Effector CD4-positive, alpha-beta T cell (primary cell): ENCODE results near the gene ZNF33A.
"Not testable (repeated sequence)": the region's sequence is repeated elsewhere in the genome, so short reads cannot be mapped to it uniquely, and the experiment has no call there.

Experiments used
- DNase-seq: peaks from one replicate; pipeline ENCODE4 v3.0.0-alpha.2; 2020
- total RNA-seq: gene quantifications from one replicate; lab custom pipeline; 2026; lab: John Stamatoyannopoulos, UW

The ZNF33A gene
- total RNA-seq, result 70.4 reads per million, percentile 75 among the genes with 10 or more reads in this experiment

GRCh38 chr10:38010119-38010903, at the start of gene ZNF33A:
Gene ZNF33A, plus strand, starts transcription at chr10:38010675. Its CDS starts 1,667 bp downstream, at chr10:38012342.
- DNase-seq, result peak; percentile 91

DNA sequence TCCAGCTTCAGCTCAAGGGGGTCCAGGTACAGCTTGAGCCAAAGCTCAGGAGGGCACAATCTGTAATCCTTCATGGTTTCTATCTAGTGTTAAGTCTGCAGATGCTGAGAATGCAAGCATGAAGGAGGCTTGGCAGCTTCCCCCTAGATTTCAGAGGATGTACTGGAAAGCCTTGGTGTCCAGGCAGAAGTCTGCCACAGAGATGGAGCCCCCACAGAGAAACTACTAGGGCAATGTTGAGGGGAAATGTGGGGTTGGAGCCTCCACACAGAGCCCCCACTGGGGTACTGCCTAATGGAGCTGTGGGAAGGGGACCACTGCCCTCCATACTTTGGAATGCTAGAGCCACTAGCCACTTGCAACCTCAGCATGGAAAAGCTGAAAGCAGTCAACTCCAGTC, 45.5 kb upstream of the ZNF33A start:
- DNase-seq, result no peak

DNA sequence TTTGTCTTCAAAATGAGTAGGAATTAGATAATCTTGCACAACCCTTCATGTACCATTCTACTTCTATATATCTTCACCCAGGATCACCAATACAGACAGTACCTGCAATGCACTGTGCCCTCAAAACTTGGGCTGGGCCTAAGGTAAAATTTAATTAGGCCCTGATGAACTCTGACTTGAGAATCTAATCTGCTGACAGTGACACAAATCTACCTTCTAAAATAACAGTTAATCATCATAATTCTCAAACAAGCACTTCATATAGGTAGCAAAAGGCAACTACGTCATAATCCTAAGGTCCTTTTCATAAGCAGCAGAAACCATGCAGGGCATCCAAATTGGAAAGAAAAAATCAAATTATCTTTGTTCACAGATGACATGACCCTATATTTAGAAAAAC, 38.1 kb upstream of the ZNF33A start:
- no peak for DNase-seq

DNA sequence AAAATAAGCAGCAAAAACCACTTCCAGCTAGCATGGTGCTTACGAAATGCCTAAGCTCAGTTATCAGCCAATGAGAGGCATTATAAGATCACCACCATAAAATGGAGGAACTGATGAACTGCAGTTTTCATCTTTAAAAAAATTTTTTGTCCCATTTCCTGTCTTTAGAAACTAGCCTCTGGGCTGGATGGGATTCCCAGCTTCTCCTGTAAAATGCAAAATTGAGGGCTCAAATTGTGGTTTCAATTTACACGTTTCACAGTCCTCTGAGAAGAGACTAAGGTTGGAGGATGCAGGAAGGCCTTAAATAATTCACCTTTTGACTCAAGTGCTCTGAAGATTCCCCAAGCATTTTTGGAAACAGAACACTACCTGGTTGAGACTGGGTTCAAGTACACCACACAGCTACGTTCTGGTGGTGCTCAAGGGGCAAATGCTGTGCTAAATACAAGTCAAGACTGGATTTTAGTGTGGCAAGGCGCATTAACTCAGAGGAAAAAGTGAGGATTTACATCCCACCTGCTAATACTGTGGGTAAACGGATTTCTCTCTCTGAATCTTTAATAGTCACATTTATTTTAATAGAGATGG, 35.0 kb upstream of the ZNF33A start:
- no peak for DNase-seq

GRCh38 chr10:37976091-37976879, 34.2 kb upstream of the ZNF33A start, which contains the start of gene ZNF25:
Gene ZNF25, minus strand, starts transcription at chr10:37976647. Its CDS starts 4,925 bp downstream, at chr10:37971722.
- peak; percentile 97 for DNase-seq

GRCh38 chr10:37976880-37977203, 33.6 kb upstream of the ZNF33A start:
- no peak for DNase-seq

DNA sequence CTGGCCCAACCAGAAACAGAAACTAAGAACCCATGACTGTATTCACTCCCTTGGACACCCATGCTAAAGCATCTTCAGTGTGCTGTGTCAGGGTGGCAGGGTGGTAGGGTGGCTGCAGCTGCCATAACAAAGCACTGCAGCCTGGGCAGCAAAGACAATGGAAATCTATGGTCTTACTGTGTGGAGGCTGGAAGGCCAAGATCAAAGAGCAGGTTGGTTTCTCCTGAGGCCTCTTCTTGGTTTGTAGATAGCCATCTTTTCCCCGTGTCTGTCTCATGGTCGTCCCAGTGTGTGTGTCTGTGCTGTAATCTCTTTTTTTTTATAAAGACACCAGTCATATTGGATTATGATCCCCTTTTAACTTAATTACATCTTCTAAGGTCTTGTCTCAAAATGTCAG, 18.8 kb upstream of the ZNF33A start:
- DNase-seq, result no peak

DNA sequence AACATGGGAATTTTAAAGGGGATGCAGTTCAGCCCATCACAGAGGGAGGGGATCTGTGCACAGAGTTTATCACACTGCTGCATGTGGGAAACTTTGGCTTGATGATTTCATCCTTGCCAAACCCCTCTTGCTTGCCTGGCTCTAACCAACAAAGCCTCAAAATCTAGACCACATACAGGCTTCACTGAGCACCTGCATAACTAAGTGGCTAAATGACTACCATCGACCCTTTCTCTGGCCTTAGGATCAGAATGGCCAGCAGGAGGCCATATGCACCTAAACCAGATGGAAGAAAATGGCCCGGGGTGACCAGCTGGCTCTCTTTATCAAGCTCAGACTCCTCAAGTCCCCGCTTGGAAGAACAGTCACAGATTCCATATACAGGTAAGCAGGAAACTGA, 18.4 kb upstream of the ZNF33A start:
- no peak for DNase-seq

- not testable (repeated sequence) for DNase-seq
Observed at GRCh38 chr10:37998920-37999319, 11.6 kb upstream of the ZNF33A start.

- DNase-seq, result not testable (repeated sequence)
Observed at GRCh38 chr10:38000474-38000873, 10.0 kb upstream of the ZNF33A start.

- no peak for DNase-seq
Observed at GRCh38 chr10:38003026-38003425, 7.4 kb upstream of the ZNF33A start.

- no peak for DNase-seq
Observed at GRCh38 chr10:38003588-38003987, 6.9 kb upstream of the ZNF33A start.

DNA sequence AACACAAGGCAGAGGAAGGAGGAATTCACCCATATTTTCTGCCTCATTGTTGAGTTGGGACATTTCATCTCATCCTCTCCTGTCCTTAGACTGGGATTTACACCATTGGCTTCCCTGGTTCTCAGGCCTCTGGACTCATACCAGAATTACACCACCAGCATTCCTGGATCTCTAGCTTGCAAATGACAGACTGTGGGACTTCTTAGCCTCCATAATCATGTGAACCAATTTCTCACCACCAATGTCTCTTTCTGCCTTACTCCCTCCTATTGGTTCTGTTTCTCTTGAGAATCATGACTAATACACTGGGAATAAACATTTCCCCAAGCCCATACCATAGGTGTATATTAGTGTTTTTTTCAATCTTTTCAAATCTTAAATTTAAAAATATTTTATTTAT, 2.9 kb upstream of the ZNF33A start:
- no peak for DNase-seq

GRCh38 chr10:38007991-38008390, 2.5 kb upstream of the ZNF33A start:
- no peak for DNase-seq

GRCh38 chr10:38016354-38016753, 5.9 kb downstream of the ZNF33A start:
- DNase-seq, result no peak

- DNase-seq, result not testable (repeated sequence)
Observed at GRCh38 chr10:38019124-38019523, 8.6 kb downstream of the ZNF33A start.

GRCh38 chr10:38025283-38025682, 14.8 kb downstream of the ZNF33A start:
- DNase-seq, result no peak

DNA sequence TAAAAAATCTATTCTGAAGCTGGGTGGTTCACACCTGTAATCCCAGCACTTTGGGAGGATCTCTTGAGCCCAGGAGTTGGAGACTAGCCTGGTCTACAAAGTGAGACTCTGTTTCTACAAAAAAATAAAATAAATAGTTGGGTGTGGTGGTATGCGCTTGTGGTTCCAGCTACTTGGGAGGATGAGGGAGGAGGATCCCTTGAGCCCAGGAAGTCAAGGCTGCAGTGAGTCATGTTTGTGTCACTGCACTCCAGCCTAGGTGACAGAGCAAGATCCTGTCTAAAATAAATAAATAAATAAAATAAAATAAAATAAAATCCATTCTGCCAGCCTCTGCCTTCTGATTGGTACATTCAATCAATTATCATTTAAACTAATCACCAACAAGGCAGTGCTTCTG, 17.5 kb downstream of the ZNF33A start:
- DNase-seq, result no peak

GRCh38 chr10:38032886-38033285, 22.4 kb downstream of the ZNF33A start:
- DNase-seq, result no peak

DNA sequence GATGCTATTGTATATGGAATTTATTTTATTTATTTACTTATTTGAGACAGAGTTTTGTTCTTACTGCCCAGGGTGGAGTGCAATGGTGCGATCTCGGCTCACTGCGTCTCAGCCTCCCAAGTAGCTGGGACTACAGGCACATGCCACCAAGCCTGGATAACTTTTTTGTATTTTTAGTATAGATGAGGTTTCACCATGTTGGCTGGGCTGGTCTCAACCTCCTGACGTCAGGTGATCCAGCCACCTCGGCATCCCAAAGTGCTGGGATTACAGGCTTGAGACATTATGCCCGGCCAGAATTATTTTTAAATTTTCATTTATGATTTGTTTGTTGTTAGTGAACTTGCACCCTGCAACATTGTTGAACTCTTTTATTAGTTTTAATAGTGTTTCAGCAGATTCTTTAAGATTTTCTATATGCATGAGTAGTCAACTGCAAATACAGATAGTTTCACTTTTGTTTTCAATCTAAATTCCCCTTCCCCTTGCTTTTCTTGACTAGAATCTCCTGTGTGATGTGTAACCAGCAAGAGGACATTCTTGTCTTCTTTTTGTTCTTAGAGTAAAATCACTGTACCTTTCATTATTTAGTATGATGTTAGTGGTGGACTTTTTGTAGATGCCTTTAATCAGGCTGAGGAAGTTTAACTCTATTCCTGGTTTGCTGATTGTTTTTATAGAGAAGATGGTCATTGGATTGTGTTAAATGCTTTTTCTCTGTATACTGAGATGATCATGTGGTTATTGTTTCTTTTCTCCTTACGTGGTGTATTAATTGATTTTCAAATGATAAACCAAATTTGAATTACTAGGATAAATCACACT, 27.8 kb downstream of the ZNF33A start:
- no peak for DNase-seq

DNA sequence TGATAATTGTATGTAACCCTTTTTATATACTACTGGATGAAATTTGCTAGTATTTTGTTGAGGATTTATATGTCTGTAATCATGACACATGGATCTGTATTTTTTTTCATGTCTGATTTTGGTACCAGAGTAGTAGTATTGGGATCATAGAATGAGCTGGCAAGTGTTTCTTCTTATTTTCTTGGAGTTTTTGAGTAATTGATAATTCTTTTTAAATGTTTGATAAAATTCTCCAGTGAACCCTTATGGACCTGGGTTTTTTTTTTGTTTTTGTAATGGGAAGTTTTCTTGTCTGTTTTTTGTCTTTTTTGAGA, 28.4 kb downstream of the ZNF33A start:
- DNase-seq, result no peak

DNA sequence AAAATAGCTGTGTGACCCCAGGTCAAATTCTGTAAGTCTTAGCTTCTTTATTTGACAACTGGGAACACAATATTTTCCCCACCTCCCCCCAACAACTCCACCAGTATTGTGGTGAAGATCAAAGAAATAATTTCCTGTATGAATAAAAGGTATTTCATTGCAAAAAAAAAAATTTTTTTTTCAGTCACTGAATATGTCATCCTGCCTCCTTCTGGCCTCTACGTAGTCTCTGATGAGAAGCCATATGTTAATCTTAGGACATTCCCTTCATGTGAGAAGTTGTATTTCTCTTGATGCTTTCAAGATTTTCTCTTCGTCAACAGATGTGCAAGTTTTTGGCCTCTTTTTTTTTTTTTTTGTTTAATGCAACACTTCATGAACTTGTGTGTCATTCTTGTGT, 33.0 kb downstream of the ZNF33A start:
- DNase-seq, result no peak

DNA sequence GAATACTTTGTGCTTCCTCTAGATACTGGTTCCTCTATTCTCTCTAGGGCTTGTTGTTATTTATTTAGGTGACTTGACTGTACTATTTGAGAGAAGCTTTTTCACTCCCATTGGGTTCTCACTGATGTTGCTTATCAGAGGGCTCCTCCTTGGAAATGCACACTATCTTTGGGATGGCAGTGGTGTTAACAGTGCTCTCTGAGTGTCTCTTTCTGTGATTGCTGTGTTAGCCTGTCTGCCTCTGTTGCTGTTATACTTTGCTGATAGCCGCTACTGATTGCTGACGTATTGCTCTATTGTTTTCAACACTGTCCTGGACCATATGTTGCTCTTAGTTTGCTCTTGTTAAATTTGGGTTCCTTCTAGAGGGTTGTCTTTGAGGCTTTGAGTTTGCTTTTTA, 34.7 kb downstream of the ZNF33A start:
- no peak for DNase-seq
